H1 (cell line): ENCODE measurements around the gene ZNF175. TPM values are rescaled to one million over a fixed set of nuclear protein-coding genes. Genes with fewer than 3 reads are reported as not detected.

Source experiments
- CTCF ChIA-PET: fragments of 300-600 bp; sonication (Branson Sonifier 250); formaldehyde crosslinking; loops from one replicate; lab custom pipeline; 2021; ENCODE audit not compliant: partially characterized antibody; lab: Charles Lee
- POLR2A ChIA-PET: fragments of 300-600 bp; sonication (Branson Sonifier 250); formaldehyde crosslinking; loops from one replicate; lab custom pipeline; 2021; ENCODE audit warnings: inconsistent platforms; ENCODE audit not compliant: partially characterized antibody; lab: Charles Lee
- DNase-seq, 2 experiments: peaks; one replicate each; pipeline versions ENCODE4 v3.0.0 to v3.0.0-alpha.2; 2010 to 2022; ENCODE audit warnings: low spot score in 2 of 2, low read depth in 1 of 2, mixed read lengths in 1 of 2
- FAIRE-seq: peaks from 2 replicates; lab custom pipeline; 2011; peaks lifted over from hg19 to GRCh38; lab: Jason Lieb, UNC
- H2AFZ ChIP-seq: 2 replicates; pipeline ENCODE4 v1.8.1; 2012; ENCODE audit warnings: low read length, inconsistent platforms
- H2AK5ac ChIP-seq: 2 replicates; pipeline ENCODE4 v1.6.1; 2013; ENCODE audit warnings: low read depth, low read length
- H2BK120ac ChIP-seq: replicated peaks from 2 replicates; pipeline ENCODE3; 2013; ENCODE audit warnings: low read depth, low read length, inconsistent platforms
- H2BK12ac ChIP-seq: 2 replicates; pipeline ENCODE4 v1.6.1; 2013; ENCODE audit warnings: low read depth, low read length
- H2BK15ac ChIP-seq: 2 replicates; pipeline ENCODE4 v1.6.1; 2013; ENCODE audit warnings: low read length
- H2BK20ac ChIP-seq: 2 replicates; pipeline ENCODE4 v1.6.1; 2013; ENCODE audit warnings: low read length
- H2BK5ac ChIP-seq: 2 replicates; pipeline ENCODE4 v1.6.1; 2013; ENCODE audit warnings: low read depth, low read length
- H3K14ac ChIP-seq: 2 replicates; pipeline ENCODE4 v1.6.1; 2013; ENCODE audit warnings: inconsistent platforms; ENCODE audit not compliant: insufficient read length
- H3K18ac ChIP-seq: 2 replicates; pipeline ENCODE4 v1.6.1; 2013; ENCODE audit warnings: low read length; ENCODE audit errors: extremely low read depth
- H3K23ac ChIP-seq: 2 replicates; pipeline ENCODE4 v1.6.1; 2013; ENCODE audit warnings: inconsistent platforms; ENCODE audit not compliant: insufficient read length
- H3K23me2 ChIP-seq: 2 replicates; pipeline ENCODE4 v1.6.1; 2013; ENCODE audit warnings: low read depth, low read length
- H3K27ac ChIP-seq: 2 replicates; pipeline ENCODE4 v1.6.1; 2011; ENCODE audit warnings: low read depth, low read length, inconsistent platforms
- H3K27me3 ChIP-seq, 4 experiments: replicated peaks in 1 of 4; 1 replicate in 1 of 4; 2 replicates in 3 of 4; pipeline versions ENCODE4 v1.6.1 to v1.8.1; 2011 to 2013; ENCODE audit warnings: low read length in 3 of 4, mild to moderate bottlenecking in 3 of 4, inconsistent platforms in 2 of 4, mixed read lengths in 2 of 4, moderate library complexity in 1 of 4; ENCODE audit not compliant: control insufficient read depth in 3 of 4, insufficient read depth in 3 of 4; ENCODE audit errors: extremely low read depth in 1 of 4
- H3K36me3 ChIP-seq, 4 experiments: 2 replicates each; pipeline versions ENCODE4 v1.6.1 to v1.8.1; 2011 to 2013; ENCODE audit warnings: mild to moderate bottlenecking in 4 of 4, low read length in 3 of 4, moderate library complexity in 2 of 4, control low read depth in 1 of 4, inconsistent platforms in 1 of 4; ENCODE audit not compliant: insufficient read depth in 4 of 4, control insufficient read depth in 2 of 4
- H3K4ac ChIP-seq: replicated peaks from 2 replicates; pipeline ENCODE3; 2013; ENCODE audit warnings: low read length, low read depth, mixed read lengths, inconsistent platforms; ENCODE audit not compliant: insufficient read length
- H3K4me1 ChIP-seq, 4 experiments: replicated peaks in 1 of 4; 1 replicate in 1 of 4; 2 replicates in 3 of 4; pipeline versions ENCODE4 v1.6.1 to v1.8.1; 2011 to 2013; ENCODE audit warnings: low read length in 3 of 4, inconsistent platforms in 2 of 4, mixed read lengths in 1 of 4; ENCODE audit not compliant: insufficient read depth in 4 of 4, control insufficient read depth in 3 of 4
- H3K4me2 ChIP-seq, 2 experiments: 2 replicates each; pipeline versions ENCODE4 v1.6.1 to v1.8.1; 2011 to 2013; ENCODE audit warnings: low read depth in 2 of 2, low read length in 2 of 2, control low read depth in 1 of 2, inconsistent platforms in 1 of 2, mild to moderate bottlenecking in 1 of 2; ENCODE audit not compliant: insufficient read depth in 1 of 2
- H3K4me3 ChIP-seq, 4 experiments: fragments of 200-600, 300-600 bp in 1 of 4; sonication (generic), shearing (Covaris generic), sonication (Bioruptor Twin) in 1 of 4; 2 replicates each; pipeline versions ENCODE4 v1.5.1 to v1.8.1; 2011 to 2016; ENCODE audit warnings: low read length in 4 of 4, low read depth in 3 of 4, control low read depth in 2 of 4, inconsistent platforms in 2 of 4, mild to moderate bottlenecking in 2 of 4, mixed read lengths in 1 of 4, moderate library complexity in 1 of 4; ENCODE audit not compliant: insufficient read depth in 2 of 4; ENCODE audit errors: extremely low read depth in 1 of 4
- H3K56ac ChIP-seq: replicated peaks from 2 replicates; pipeline ENCODE3; 2013; ENCODE audit warnings: low read depth, mild to moderate bottlenecking, mixed read lengths, low read length, inconsistent platforms; ENCODE audit not compliant: insufficient read length
- H3K79me1 ChIP-seq: 2 replicates; pipeline ENCODE4 v1.6.1; 2013; ENCODE audit warnings: low read depth, low read length, control low read depth
- H3K79me2 ChIP-seq, 2 experiments: 2 replicates each; pipeline versions ENCODE4 v1.6.1 to v1.8.1; 2012 to 2013; ENCODE audit warnings: low read length in 2 of 2, mild to moderate bottlenecking in 2 of 2, inconsistent platforms in 1 of 2; ENCODE audit not compliant: insufficient read depth in 2 of 2, control insufficient read depth in 1 of 2
- H3K9ac ChIP-seq, 4 experiments: replicated peaks in 1 of 4; 1 replicate in 1 of 4; 2 replicates in 3 of 4; pipeline versions ENCODE4 v1.6.1 to v1.8.1; 2011 to 2013; ENCODE audit warnings: low read depth in 3 of 4, low read length in 3 of 4, control low read depth in 2 of 4, mild to moderate bottlenecking in 2 of 4, moderate library complexity in 2 of 4, inconsistent platforms in 1 of 4; ENCODE audit errors: extremely low read depth in 1 of 4
- H3K9me3 ChIP-seq, 2 experiments: 2 replicates each; pipeline versions ENCODE4 v1.6.1 to v1.8.1; 2012 to 2013; ENCODE audit warnings: mild to moderate bottlenecking in 2 of 2, moderate library complexity in 2 of 2, control low read depth in 1 of 2, inconsistent platforms in 1 of 2, low read depth in 1 of 2, low read length in 1 of 2, mixed read lengths in 1 of 2; ENCODE audit not compliant: insufficient read depth in 2 of 2
- H4K20me1 ChIP-seq, 2 experiments: replicated peaks in 1 of 2; 2 replicates each; pipeline versions ENCODE3 to v1.8.1; 2011 to 2013; ENCODE audit warnings: inconsistent platforms in 2 of 2, low read length in 2 of 2, mild to moderate bottlenecking in 1 of 2; ENCODE audit not compliant: insufficient read depth in 2 of 2, control insufficient read depth in 1 of 2
- H4K5ac ChIP-seq: 2 replicates; pipeline ENCODE4 v1.6.1; 2013; ENCODE audit warnings: low read length, low read depth, mixed read lengths, inconsistent platforms; ENCODE audit not compliant: insufficient read length
- H4K8ac ChIP-seq: 2 replicates; pipeline ENCODE4 v1.8.0; 2013; ENCODE audit warnings: mild to moderate bottlenecking, moderate library complexity, low read length, inconsistent platforms; ENCODE audit not compliant: insufficient read depth; ENCODE audit errors: extremely low read depth
- H4K91ac ChIP-seq: replicated peaks from 2 replicates; pipeline ENCODE3; 2013; ENCODE audit warnings: low read length, mixed read lengths, inconsistent platforms; ENCODE audit not compliant: insufficient read length
- BACH1 ChIP-seq: IDR thresholded peaks from 2 replicates; pipeline ENCODE4 v1.6.1; 2012; ENCODE audit warnings: low read length, improper control_type of control experiment
- CREB1 ChIP-seq: IDR thresholded peaks from 2 replicates; pipeline ENCODE4 v1.6.1; 2012; ENCODE audit warnings: inconsistent platforms
- EP300 ChIP-seq, 2 experiments: IDR thresholded peaks; 1 replicate in 1 of 2; 2 replicates in 1 of 2; pipeline ENCODE4 v1.6.1; 2011 to 2012; ENCODE audit warnings: low read depth in 2 of 2, low read length in 2 of 2, mild to moderate bottlenecking in 2 of 2, borderline replicate concordance in 1 of 2, inconsistent platforms in 1 of 2, moderate library complexity in 1 of 2
- HDAC2 ChIP-seq, 2 experiments: fragments of 300-600 bp in 1 of 2; sonication (generic) in 1 of 2; IDR thresholded peaks; 2 replicates each; pipeline ENCODE4 v1.6.1; 2011 to 2012; ENCODE audit warnings: low read depth in 2 of 2, low read length in 2 of 2, mild to moderate bottlenecking in 2 of 2, moderate library complexity in 2 of 2, borderline replicate concordance in 1 of 2, inconsistent platforms in 1 of 2
- KDM1A ChIP-seq: fragments of 200-600, 300-600 bp; sonication (generic); IDR thresholded peaks from 2 replicates; pipeline ENCODE4 v1.7.1; 2016; ENCODE audit warnings: mild to moderate bottlenecking, low read length, borderline replicate concordance
- MAFK ChIP-seq: IDR thresholded peaks from 2 replicates; pipeline ENCODE4 v1.6.1; 2012; ENCODE audit warnings: low read depth, mild to moderate bottlenecking, improper control_type of control experiment, low read length
- TEAD4 ChIP-seq: IDR thresholded peaks from 2 replicates; pipeline ENCODE4 v1.6.1; 2012; ENCODE audit warnings: low read depth, low read length, inconsistent platforms, mixed read lengths
- WGBS, 2 experiments: shearing (Covaris generic) in 1 of 2; methylation state at CpG; one replicate each; pipeline versions ENCODE4 v1.1.6 to v1.1.7; 2013 to 2015; ENCODE audit warnings: low lambda C conversion rate in 2 of 2, mixed read lengths in 2 of 2, inconsistent platforms in 1 of 2, low coverage in 1 of 2, missing lambda C conversion rate in 1 of 2; ENCODE audit not compliant: insufficient replicate concordance in 2 of 2, insufficient coverage in 1 of 2, insufficient read length in 1 of 2; ENCODE audit errors: extremely low coverage in 1 of 2, missing lambda C conversion rate in 1 of 2; 5-methylcytosine and 5-hydroxymethylcytosine counted together
- polyA plus RNA-seq, 7 experiments: library from polyadenylated mRNA; depleted of rRNA in 3 of 7; stranded (reverse) in 5 of 7; unstranded in 2 of 7; fragments of >200 nt in 5 of 7; fragments of 200-250 nt in 2 of 7; gene quantifications; 1 replicate in 5 of 7; 2 replicates in 1 of 7; 4 replicates in 1 of 7; pipeline versions ENCODE4 v1.2.1 to v1.2.3, GENCODE V29; 2011 to 2013; ENCODE audit warnings: missing spikeins in 2 of 7, mixed read lengths in 2 of 7
- total RNA-seq: library from RNA; stranded (reverse); fragmentation: NEBNext Ultra II Directional; extraction: Animal tissue kit (Norgen Biotek cat#: 25700); gene quantifications from 2 replicates; pipeline ENCODE4 v1.2.1, GENCODE V29; 2021

ZNF175 gene
- total and polyA plus RNA-seq, 2 of the 8 experiments (the other 6 are each of a cell fraction or from before 2014, with no cell fraction given), result 1.7 to 11.1 TPM

DNA sequence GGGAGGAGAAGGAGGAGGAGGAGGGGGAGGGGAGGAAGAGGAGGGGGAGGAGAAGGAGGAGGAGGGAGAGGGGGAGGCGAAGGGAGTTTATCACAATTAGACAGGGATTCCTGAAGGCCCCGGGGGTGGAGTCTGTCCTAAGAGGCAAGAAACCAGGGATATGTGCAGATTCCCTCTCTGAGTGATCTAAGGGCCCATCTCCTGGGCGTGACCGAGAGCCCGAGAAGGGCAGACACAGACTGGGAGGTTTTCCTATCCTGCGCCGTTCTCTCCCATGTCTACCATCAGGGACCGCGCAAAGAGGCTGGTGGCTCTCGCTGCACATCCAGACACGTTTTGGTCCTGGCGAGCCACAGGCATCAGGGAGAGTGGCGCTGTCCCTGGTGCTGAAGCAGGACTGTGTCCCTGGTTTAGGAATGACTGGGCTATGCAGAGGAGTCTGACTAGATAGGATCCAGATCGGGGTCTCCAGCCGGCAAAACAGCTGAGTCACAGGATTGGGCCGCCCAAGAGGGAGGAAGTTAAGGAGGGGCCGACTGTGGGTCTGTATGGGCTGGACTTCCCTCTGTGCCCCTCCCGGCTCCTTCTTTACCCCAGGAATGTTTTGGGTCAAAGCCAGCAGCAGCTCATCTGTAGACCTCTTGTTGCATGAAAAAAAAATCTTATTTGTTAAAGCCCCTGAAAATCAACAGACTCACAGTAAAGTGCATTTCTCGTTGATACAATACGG is 17.9 kb upstream of the ZNF175 start:
- Histone ChIP-seq H4K91ac (no peak overlapping the region), H2BK120ac (no peak overlapping the region), H3K4me1 (no peaks in the 10 kb centered on the region), H2BK15ac (no peak overlapping the region), H3K36me3 (no peaks in the 10 kb centered on the region), H3K23me2 (peaks cover 5% of the 10 kb centered on the region; the same call in 1 of the 2 replicates), H3K4me3 (peak overlapping the region in 1 of 4 experiments; percentile 31; a peak in 1 of 8 replicates), H2BK20ac (no peak overlapping the region), H3K18ac (no peak overlapping the region), H4K5ac (no peak overlapping the region), H4K8ac (no peak overlapping the region), H3K27me3 (no peaks in the 10 kb centered on the region), H3K56ac (no peak overlapping the region), H4K20me1 (no peaks in the 10 kb centered on the region), H3K9ac (no peak overlapping the region), H2BK12ac (no peak overlapping the region), H3K27ac (no peak overlapping the region), H3K79me1 (no peaks in the 10 kb centered on the region), H3K9me3 (peaks cover 11 to 20% of the 10 kb centered on the region in 2 experiments; a peak in 3 of 4 replicates), H3K23ac (no peak overlapping the region), H2AK5ac (no peak overlapping the region), H3K79me2 (no peaks in the 10 kb centered on the region), H2BK5ac (no peak overlapping the region), H3K4ac (no peak overlapping the region), H3K14ac (no peak overlapping the region), H2AFZ (no peak overlapping the region), H3K4me2 (peak overlapping the region; percentile 34 to 55; a peak in 3 of 4 replicates)
- DNase-seq (peak; percentile 73 to 82), FAIRE-seq (peak; percentile 93)
- ChIA-PET POLR2A (no interaction called here), CTCF (interaction anchor here (0.6 to 2.1 kb wide), 3 partner anchors 39 to 114 kb away, joined by 3 to 8 read pairs (median 4); no protein-coding TSS in a partner anchor)
- 21% methylated on average over 18 of the region's 20 CpGs; no CpG with 5 or more reads in 1 of the 2 experiments for WGBS, 2 experiments
- TF ChIP-seq KDM1A (no peak), TEAD4 (0 out of 2 replicates have a peak, but pooled peaks have one; percentile 24), MAFK (peak; percentile 90; the same call in 1 of the 2 replicates), EP300 (IDR thresholded peaks at IDR 0.05; ENCODE audit: borderline replicate concordance in 1 of 2, low read depth in 2 of 2, low read length in 2 of 2) (no peak), HDAC2 (IDR thresholded peaks at IDR 0.05; ENCODE audit: borderline replicate concordance in 1 of 2, low read depth in 2 of 2, low read length in 2 of 2) (no peak), BACH1 (peak; percentile 99), CREB1 (peak; percentile 46; the same call in 1 of the 2 replicates)
